ENCODE measurements around the gene HNRNPD.

DNA sequence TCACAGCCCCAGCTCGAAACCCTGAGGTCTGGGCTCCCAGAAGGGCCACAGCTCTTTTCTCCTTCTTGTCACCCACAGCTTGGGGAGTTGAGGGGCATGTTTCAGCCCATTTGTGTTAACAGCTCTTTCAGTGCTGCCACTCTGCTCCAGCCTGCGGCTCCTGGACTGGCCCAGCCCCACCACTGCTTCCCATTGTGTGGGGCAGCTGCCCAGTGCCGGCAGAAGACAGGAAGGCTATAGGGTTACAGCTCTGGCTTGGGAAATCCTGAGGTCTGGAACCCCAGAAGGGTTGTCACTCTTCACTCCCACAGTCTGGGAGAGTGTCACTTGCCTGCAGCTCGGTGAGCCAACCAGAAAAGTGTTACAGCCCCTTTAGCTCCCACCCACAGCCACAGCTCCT lies 7.0 kb upstream of the HNRNPD start:
- TF ChIP-seq, protein P1, sequence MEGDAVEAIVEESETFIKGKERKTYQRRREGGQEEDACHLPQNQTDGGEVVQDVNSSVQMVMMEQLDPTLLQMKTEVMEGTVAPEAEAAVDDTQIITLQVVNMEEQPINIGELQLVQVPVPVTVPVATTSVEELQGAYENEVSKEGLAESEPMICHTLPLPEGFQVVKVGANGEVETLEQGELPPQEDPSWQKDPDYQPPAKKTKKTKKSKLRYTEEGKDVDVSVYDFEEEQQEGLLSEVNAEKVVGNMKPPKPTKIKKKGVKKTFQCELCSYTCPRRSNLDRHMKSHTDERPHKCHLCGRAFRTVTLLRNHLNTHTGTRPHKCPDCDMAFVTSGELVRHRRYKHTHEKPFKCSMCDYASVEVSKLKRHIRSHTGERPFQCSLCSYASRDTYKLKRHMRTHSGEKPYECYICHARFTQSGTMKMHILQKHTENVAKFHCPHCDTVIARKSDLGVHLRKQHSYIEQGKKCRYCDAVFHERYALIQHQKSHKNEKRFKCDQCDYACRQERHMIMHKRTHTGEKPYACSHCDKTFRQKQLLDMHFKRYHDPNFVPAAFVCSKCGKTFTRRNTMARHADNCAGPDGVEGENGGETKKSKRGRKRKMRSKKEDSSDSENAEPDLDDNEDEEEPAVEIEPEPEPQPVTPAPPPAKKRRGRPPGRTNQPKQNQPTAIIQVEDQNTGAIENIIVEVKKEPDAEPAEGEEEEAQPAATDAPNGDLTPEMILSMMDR (IDR thresholded peaks at IDR 0.05): no peak
- no peak for TF ChIP-seq POLR2A (IDR thresholded peaks at IDR 0.05; ENCODE audit: low read depth)
- no peak for TF ChIP-seq POLR2AphosphoS5 (IDR thresholded peaks at IDR 0.05)
- TF ChIP-seq EP300 (IDR thresholded peaks at IDR 0.05): no peak

All from esophagus muscularis mucosa (tissue), 4 donors.